HL-60/S4 treated with retinoic acid at 250 ng/mL for 4 days and 3 days (cell line): ENCODE results near the gene SLC29A3.

Experiments
- in situ Hi-C: fragments of 300-500 bp; cut with MboI; formaldehyde crosslinking; loops from 2 replicates; pipeline ENCODE4 v1.7.0; 2022; ENCODE audit warnings: low sequenced_read_pairs

The SLC29A3 gene

DNA sequence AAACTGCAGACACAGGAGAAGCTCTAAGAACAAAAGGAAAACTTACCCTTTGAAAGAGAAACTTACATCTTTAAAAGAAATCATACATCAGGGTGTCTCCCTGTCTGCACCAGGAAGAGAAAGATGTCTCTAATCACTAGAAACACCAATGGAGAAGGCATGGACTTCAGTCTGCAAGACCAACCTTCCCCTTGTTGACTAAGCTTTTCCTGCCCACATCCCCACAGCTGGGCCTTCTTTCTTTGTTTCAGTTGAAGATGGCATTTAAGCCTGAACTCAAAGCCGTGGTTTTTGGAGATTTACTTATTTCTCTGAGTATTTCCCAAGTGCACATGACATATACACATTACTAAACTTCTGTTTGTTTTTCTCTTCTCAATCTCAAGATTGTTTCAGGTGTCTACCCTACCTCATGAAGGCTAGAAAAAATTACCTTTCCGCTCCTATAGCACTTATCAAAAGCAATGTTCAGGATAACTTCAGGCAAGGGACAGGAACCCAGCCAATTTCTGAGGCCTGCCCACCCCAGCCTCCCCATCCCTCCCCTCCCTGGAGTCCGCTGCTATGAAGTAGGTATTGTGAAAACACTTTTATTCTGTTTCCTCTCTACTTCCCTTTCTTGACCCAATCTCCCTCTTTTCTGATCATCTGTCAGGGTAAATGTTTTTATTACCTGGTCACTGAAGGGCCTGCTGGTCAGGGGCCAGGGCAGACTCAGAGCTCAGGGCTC, 2.8 kb upstream of the SLC29A3 start:
- in situ Hi-C loops, result loop anchor here (25.0 kb wide), 2 partner anchors 396 to 496 kb away; partner anchors contain the start of gene C10orf105

DNA sequence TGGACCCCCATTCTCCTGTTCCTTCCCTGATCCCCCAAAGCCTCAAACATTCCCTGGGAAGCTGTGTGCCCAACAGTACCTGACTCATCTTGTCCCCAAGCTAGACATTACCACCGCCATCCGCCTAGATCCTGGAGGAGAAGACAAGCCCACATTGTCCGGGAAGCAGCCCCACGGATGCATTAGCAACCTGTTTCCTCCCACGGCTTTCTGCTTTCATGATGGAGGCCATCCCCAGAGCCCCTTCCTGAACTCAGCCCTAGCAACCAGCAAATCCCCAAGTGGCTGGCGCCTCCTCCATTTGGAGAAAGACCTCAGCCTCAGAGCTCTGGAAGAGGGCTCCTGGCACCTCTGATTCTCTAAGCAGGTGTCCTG, 2.3 kb upstream of the SLC29A3 start:
- in situ Hi-C loops, result loop anchor here (25.0 kb wide), 2 partner anchors 396 to 496 kb away; partner anchors contain the start of gene C10orf105

DNA sequence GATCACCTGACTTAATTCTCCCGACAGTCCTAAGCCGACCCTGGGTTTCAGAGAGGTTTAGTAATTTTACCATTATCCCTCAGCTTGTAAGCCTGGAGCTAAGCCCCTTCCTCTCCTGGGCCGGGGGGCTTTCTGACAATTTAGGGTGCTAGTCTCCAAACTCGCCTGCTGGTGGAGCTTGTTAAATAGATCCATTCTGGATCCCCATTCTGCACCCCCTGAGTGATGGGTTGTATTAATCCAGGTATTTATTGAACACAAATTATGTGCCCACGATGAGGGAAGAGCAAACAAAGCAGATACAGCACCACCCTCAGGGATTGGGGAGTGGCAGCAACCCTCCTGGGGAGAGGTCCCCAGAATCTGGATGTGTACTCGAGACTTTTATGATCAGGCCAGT, 1.3 kb upstream of the SLC29A3 start:
- in situ Hi-C loops, result loop anchor here (25.0 kb wide), 2 partner anchors 395 to 495 kb away; partner anchors contain the start of gene C10orf105

DNA sequence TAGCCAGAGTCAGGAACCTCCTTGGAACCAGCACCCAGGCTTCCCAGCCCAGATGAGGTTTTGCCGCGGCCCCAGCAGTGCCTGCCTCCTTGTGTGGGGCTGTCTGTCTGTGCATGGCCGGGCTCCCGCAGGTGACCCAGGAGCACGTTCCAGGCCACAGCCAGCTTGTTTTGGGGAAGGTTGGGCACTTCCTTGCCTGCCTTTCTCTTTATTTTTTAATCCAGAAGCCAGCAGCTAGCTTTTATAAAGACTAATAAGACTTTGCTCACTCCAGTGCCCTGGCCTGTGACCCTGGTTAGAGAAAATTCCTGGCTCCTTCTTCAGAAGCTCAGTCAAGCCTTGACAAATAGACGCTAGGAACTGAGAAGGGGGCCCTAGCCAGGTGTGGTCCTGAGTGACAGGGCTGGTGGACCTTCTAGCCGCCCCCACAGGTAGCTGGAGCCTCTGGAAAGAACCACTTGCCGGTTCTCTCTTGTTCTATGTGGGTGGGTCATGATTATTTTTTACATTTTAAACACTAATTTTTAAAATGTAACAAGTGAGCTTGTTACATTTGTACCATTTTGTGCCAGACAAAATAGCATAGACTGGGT, 837 bp downstream of the SLC29A3 start:
- in situ Hi-C loops, result loop anchor here (25.0 kb wide), 2 partner anchors 392 to 492 kb away; partner anchors contain the start of gene C10orf105

DNA sequence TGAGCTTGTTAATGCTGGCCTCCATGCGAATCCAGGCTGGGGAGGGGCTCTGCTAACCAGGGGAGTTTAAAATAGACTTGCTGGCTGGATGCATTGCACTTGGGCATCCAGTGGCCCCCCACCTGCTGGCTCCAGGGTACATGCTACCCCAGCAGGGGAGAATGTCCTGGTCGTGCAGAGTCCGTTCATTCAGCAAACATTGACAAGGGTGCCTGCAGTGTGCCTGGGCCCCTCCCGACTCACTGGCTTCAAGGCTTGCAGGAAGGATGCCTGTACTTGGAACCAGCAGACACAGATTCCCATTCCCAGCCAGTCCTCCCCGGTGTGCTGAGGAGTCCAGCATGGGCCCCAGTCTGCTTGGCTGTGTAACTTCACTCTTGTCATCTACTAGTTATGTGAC, 1.5 kb downstream of the SLC29A3 start:
- in situ Hi-C loops, result loop anchor here (25.0 kb wide), 2 partner anchors 392 to 492 kb away; partner anchors contain the start of gene C10orf105

DNA sequence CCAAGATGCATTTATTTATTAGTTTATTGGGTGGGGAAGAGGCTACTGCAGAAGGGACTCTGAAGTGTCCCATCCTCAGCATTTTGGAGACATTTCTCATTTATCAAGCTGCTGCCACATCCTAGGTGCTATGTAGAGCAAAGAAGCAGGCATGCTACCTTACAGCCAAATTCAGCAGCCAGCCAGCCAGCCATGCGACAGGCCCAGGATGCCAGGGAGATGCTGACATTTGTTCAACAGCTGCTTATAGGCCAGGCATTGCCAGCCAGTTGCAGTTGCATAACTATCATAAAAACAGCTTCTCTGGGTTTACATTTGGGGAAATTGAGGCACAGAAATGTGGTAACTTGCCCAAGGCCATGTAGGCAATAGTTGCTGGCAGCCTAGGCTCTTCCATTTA, 2.3 kb downstream of the SLC29A3 start:
- in situ Hi-C loops, result loop anchor here (25.0 kb wide), 2 partner anchors 391 to 491 kb away; partner anchors contain the start of gene C10orf105

DNA sequence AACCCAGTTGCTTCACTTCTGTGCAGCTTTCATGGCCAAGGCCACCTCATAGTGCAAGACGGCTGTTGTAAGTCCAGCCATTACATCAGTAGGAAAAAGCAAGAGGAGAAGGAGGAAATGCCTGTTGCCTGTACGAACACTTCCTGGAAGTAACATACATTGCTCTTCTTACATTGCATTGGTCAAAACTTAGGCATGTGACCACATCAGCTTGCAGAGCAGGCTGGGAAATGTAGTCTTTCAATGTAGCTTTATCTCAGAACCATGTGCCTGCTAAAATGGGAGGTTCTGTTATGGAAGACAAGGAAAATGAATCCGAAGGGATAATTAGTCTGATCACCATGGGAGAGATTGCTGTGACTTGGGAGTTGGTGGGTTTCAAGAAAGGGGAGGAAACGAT, 4.3 kb downstream of the SLC29A3 start:
- in situ Hi-C loops, result loop anchor here (25.0 kb wide), 2 partner anchors 389 to 489 kb away; partner anchors contain the start of gene C10orf105

DNA sequence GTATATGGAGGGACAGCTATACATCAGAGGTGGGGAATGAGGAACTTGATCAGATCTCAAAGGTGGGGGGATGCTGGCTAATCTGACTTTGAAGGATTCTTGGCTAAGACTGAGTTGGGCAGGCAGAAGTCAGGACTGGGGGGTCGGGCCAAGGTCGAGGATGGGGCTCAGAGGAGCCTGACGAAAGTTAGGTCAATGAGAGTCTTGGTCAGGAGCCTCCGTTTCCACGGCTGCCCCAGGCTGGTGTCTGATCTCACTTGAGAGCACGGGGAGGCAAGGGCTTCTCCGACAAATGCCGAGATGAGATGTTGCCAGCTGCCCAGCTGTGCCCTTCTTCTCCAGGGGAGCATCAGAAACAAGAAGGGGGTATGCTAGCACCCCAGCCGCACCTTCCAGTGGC, 5.7 kb downstream of the SLC29A3 start:
- in situ Hi-C loops, result loop anchor here (25.0 kb wide), 2 partner anchors 388 to 488 kb away; partner anchors contain the start of gene C10orf105

DNA sequence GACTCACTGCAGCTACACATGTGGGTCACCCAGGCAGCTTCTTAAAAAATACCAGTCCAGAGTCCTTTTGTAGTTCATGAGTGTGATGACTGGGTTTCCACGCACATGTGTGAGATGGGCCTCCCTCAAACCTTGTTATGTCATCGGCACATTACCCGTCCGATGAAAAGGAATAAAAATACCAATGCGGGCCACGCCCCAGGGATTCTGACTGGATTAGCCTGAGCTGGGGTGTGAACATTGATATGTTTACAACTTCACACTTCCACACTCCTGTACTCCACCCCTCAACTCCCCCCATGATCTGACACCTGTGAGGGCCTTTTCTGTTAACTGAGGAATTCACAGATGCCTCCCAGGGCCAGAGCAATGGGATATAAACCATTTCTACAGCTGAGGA, 6.2 kb downstream of the SLC29A3 start:
- in situ Hi-C loops, result no loop called here

DNA sequence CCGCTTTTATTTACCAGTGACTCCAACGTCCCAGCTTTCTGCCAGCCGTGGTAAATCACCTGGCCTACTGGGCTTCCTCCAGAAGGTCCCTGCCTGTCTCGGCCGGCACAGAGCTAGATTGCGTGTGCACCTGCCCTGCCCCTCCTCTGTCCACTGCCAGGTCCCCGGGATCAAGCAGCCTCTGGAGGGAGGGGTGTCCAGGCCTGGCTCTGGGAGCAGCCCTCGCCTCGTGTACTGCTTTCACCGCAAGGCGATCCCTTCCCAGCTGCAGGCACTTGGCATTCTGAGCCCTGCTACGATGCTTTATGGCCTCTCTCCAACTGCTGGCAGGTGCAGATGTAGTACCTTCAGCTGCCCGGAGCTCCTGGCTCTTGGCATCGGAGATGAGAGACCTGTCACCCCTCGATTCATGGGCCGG, 7.4 kb downstream of the SLC29A3 start:
- in situ Hi-C loops, result no loop called here

DNA sequence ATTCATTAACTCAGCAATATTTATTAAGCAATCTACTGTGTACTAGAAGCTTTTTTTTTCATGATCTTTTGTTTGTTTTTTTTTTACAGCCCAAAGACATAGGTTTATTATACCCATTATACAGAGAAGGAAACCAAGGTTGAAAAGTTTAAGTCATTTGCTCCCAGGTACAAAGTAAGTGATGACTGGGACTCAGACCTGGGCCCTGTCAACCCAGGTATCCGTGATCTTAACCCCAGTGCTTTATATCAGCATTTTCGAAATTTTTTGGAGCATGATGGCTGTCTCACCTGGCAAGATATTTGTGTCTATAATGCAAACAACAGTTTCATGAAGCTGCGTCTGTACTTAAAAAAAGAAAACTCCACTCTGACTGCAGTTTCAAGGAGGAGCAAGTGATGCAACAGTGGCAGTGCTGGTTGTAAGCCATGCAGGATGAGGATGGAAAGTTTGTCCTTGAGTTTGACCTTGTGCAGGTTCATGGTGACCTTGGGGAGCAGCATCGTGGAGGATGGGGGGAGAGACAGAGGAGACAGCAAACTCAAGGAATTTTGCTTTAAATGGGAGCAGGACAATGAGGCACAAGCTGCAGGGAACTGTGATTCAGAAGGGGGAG, 11.8 kb downstream of the SLC29A3 start:
- in situ Hi-C loops, result no loop called here

DNA sequence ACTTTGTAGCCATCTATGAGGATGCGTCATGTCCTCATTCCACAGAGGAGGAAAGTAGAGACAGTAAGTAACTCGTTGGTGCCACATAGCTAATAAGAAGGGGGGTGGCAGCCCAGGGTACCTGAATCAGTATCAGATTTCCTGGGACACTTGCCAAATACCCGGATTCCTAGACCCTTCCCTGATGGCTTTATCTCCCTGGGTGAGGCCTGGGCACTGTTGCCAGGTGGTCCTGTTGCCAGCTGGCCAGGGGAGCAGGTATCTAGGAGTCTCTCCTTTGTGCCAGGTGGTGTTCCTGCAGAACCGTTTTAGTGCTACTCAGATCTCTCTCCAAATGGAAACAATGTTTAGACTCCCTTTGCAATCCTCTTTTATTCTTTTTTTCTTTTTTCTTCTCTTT, 12.7 kb downstream of the SLC29A3 start:
- in situ Hi-C loops, result no loop called here

DNA sequence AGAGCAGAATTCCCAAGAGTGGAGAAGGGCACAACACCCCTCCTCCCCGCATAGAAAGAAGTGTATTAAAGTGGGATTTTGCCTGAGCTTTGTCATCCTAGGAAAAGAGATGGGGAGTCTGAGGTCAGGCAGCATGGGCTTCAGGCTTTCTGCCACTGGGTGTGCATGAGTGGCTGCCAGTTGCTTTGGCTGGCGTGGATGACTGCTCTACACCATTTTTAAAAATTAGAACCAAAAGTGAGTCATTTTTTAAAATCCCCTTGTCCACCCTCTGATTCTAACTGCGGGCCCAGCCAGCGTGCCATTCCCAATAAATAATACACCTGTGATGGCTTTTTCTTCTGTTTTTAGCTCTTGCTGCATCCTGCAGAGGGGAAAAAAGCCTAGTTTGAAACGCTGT, 13.4 kb downstream of the SLC29A3 start:
- in situ Hi-C loops, result no loop called here

DNA sequence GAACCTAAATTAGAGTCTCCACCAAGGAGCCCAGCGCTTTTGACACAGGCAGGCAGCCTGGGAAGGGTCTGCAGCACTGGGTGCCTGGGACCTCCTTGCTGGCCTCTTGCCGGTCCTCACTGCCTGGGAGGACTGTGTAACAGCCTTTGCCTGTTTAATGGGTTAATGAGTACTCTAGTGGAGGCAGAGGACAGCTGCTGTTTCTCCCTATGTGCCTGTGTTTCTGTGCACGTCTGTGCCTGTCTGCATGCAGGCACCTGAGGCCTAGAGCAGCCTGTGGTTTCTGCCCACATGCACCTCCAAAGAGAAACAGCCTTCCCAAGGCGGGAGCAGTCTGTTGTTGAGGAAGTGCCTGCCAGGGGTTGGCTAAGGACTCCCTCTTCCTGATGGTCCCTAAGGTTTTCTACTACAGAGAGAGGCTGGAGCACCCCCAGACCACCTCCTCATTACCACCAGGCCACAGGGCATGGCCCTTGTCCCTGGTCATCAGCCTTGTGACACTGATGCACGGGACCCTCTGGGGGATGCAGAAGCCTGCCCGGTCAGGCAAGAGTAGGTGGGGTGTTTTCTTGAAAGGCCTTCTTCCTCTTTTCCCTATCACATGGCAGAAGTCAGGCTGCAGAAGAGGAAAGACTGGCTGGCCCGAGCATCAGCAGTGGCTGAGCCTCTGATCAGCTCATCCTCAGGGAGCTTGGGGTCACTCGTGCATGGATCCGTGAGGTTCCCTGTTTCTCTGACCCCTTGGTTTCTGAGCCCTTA, 14.2 kb downstream of the SLC29A3 start:
- in situ Hi-C loops, result no loop called here

DNA sequence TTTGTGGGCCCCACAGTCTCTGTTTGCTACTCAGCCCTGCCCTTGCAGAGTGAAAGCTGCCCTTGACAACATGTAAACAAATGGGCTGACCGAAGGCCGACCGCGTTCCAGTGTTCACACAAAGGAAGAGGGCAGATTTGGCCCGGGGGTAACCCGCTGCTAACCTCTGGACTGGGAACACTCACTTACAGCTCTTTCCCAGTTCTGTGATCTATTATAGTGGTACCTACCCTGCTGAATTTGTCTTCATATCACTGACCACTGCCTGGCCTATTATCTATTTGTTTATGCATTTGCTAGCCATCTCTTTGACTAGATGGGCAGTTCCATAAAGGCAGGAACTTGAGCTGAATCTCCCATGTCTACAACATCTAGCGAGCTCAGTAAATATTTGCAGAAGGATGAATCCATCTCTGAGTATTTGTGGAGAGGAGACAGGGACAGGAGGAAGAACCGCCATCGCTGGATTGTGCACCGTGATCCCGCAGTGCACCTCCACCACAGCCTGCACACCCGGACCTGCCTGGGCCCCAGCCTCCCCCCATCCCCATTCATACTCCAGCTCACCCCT, 15.2 kb downstream of the SLC29A3 start:
- in situ Hi-C loops, result no loop called here

DNA sequence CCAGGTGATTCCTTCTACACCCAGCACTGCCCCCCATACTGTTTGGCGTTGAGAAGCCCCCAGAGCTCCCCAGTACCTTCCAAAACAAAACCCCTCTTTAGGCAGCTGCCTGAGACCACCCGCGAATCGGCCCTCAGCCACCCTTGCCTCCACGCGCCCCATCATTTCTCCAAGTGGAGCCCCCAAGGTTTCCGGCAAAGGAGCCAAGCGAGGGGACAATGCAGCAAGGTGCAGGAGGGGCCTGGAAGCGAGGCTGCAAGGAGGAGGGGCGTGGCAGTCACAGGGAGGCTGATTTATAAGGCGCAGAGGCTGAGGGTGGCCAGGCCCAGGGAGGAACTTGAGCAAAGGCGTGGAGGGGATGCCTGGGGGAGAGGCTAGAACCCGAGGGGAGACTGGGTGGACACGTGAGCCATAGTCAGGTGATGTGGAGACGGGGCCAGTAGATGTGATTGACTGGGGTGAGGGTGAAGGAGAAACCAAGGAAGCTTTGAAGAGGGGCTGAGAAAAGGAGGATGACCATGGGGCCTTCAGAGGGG, 16.2 kb downstream of the SLC29A3 start:
- in situ Hi-C loops, result no loop called here

DNA sequence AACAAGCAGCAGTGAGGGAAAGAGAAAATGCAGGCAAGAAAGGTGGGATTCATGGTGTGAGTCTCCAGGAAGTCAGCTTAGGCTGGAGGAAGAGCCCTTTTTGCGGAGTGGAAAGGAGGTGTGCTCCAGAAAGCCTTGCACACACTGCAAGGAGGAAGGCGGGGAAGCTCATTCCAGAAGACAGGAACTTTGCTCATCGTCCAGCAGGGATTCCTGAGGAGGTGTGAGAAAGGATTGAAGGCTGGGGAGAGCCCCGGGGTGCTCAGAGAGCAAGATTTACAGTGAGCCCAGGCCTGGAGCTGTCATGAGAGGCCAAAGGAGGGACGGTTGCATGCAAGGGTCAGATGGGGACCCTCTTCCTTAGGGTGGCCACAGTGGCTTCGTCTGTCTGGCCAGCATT, 17.6 kb downstream of the SLC29A3 start:
- in situ Hi-C loops, result no loop called here

DNA sequence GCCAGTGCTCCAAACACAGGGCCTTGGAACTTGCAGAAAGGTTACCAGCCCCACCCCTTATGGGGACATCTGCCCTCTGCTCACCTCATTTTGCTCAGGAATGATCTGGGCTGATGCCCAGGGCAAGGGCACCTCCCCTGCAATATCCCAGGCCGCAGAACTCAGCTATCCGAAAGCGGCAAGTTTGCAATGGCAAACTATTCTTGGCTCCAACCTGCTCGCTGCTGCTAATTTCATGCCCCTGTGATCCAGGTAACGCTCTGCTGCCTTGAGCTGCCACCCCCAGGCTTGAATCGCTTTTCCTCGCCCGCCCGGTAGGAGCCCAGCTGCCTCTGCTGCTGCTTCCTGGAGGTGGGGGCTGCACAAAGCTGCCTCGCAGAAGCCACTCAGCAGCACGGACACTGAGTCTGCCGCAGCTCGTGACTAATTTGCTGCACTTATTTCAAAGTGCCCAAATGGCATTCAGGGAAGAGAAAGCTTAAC, 18.2 kb downstream of the SLC29A3 start:
- in situ Hi-C loops, result no loop called here

DNA sequence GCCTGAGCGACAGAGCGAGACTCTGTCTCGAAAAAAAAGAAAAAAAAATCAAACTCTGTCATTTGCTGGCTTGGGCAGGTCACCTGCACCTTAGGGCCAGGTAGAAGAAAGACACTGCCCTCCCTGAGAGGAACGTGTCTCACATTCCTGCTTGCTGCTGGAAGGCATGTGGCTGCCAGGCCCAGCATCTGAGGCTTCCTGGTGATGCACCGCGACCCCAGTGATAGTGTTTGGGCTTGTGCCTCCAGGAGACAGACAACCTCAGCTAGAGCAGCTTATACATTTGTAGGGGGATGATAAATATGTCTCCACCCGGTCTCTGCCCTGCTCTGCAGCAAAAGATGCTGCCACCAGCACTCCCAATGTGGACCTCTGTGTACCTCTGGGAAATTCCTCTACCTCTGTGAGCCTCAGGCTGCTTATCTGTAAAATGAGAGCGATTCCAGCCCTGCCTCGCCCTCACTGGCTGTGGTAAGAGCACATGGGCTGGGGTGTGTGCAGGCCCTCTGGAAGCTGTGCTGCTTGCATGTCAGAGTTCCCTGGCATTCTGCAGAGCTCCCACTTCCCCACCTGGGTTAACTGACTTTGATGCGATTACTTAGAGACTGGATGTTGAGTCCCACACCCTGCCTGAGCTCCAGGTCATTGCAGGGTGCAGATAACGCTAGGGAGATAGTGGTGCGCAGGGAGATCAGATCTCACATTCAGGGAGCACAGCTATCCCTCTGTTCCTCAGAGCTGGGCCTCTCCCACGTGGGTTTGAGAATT, 19.9 kb downstream of the SLC29A3 start:
- in situ Hi-C loops, result no loop called here
